Keratinocyte (primary cell): ENCODE data around the gene B4GALT2.

Experiments
- CTCF ChIP-seq, 3 experiments: IDR thresholded peaks in 1 of 3; conservative IDR thresholded peaks in 1 of 3; optimal IDR thresholded peaks in 1 of 3; 2 replicates in 2 of 3; 3 replicates in 1 of 3; pipeline versions ENCODE3 to v1.5.1; 2011; ENCODE audit warnings: low read length in 3 of 3, mild to moderate bottlenecking in 3 of 3, moderate library complexity in 2 of 3, control low read depth in 1 of 3, inconsistent platforms in 1 of 3; ENCODE audit not compliant: insufficient read depth in 2 of 3; ENCODE audit errors: extremely low read depth in 1 of 3
- EZH2 ChIP-seq: IDR thresholded peaks from one replicate; pipeline ENCODE4 v1.6.1; 2012; ENCODE audit warnings: inconsistent platforms, mild to moderate bottlenecking, low read length, moderate library complexity

GRCh38 chr1:43961692-43962091 lies 17.3 kb upstream of the B4GALT2 start:
- TF ChIP-seq CTCF (optimal IDR thresholded peaks at IDR 0.05 in 1 of 3, IDR thresholded peaks at IDR 0.05 in 1 of 3, conservative IDR thresholded peaks at IDR 0.05 in 1 of 3; ENCODE audit: extremely low read depth in 1 of 3, insufficient read depth in 2 of 3, low read length in 3 of 3), result no peak
- no peak for TF ChIP-seq EZH2
